Activated naive CD4-positive, alpha-beta T cell treated with Interleukin-2 at 50 U/mL for 16 hours (primary cell): ENCODE measurements around the gene DLEU7.

Experiments
- DNase-seq: peaks from one replicate; pipeline ENCODE4 v3.0.0-alpha.2; 2020

The DLEU7 gene

DNA sequence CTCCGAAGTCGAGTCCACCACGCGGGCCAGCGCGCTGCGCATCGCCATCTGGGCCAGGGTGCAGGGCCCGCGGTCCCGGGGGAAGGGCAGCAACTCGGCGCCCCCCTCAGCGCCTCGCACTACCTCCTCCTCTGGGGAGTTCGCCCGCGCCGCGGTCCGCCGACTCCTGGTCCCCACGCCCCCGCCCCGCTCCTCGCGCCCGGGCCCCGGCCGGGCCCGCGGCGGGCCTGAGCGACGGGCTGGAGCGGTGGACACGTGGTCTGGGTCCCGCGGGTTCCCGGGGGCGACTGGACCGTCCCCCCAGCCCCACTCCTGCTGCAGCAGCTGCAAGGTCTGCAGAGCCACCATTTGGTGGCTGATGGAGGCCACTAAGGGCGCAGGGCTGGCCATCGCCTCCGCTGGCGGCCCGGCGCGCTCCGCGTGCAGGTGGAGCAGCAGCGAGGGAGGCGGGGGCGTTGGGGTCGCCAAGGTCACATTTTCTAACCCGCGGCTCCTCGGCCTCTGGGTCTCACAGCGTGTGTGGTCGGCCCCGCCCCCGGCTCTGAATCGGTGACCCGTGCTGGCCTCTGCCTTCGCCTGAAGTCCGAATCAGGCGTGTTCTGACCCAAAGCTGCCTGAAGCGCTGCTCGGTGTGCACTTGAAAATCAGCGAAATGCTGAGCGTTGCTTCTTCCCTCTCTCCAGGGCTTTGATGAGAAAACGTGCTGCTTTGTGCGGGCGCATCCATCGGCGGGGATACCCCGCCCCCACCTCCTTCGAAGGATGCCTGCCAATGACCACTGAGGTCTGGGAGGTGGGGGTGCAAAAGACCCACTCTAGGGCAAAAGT, at the start of gene DLEU7:
Gene DLEU7 (minus strand): TSS at position 436 of the 827 bp plus-strand sequence. CDS start 46 bp downstream, at position 390.
- no peak for DNase-seq

DNA sequence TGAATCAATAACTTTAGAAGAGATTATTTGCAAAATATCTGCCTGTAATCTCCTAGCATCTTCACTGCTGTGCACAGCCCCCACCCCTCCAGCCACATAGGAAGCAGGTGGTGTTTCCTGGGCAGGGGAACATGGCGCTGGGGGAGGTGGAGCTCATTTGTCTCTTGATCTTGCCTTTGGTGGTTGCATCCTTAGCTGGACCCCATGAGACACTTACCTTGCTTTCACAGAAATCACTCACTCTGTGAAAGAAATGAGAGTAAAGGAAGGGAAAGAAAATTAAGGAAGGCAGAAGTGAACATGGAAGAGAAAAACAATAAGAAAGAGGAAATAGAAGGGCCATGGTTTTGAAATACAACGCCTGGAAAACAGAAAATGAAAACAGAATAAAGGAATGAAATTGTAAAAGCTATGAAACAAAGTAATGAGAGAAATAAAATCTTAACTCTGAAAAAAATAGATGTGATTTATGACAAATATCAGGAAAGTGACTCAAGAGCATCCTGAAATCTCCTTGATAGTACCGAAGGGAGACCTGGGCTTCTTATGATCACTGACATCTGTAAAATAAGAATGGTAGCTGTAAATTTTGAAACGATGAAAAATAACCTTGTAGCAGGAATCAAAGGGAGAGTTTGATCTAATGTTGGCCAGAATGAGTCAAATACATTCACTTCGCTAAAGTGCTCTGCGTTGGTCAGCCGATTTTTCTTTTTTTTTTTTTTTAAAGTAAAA, 48.9 kb upstream of the DLEU7 start:
- DNase-seq: peak; percentile 31

DNA sequence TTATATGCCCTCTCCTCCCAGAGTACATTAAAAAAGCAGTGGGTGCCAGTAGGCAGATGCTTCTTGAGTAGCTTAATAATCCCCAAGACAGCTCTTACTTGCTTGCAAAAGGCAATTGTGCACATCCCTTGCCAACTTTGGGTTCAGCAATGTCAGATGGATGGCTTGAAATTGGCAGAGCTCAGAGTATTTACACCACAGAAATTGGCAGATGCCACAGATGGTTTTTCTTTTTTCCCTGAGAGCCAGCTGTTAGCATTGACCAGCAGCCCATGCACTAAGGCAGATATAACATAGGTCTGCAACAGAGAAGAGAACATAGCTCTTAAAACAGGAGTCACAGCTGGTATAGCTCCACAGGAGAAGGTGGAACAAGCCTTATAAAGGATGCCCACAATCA, 47.7 kb upstream of the DLEU7 start:
- DNase-seq: no peak

DNA sequence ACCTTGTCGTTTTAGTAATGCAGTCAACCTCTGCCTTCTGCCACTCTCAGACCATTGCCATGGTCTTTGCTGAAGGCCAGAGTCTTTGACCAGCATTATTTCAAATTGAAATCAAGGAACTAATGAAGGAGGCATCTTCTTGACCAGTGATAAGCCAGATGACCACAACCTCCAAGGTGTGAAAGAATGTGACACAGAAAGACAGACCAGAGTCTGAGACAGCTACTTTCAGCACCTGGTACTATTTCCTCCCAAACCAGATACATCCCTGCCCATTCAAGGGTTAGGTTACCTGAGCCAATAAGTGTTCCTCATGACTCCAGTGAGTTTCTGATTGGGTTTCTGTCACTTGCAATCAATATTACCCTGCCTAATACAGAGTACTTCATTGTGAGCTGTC, 45.8 kb upstream of the DLEU7 start:
- no peak for DNase-seq

DNA sequence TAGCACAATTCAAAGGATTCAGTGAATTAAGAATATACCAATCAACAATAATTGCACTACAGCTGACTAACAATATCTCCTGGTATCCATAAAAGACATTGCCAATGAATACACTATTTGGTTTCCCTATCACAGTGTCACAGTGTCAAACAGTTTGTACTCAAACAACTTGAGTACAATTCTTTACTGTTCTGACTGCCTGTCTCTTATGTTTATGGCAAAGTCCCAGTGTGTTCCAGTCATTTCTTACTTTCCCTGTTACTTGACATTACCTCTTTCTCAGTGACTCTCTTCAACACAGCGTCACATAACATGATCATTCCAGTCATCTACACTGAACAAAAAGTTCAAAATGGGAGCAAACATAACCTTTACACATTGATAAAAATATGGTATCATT, 44.9 kb upstream of the DLEU7 start:
- no peak for DNase-seq

DNA sequence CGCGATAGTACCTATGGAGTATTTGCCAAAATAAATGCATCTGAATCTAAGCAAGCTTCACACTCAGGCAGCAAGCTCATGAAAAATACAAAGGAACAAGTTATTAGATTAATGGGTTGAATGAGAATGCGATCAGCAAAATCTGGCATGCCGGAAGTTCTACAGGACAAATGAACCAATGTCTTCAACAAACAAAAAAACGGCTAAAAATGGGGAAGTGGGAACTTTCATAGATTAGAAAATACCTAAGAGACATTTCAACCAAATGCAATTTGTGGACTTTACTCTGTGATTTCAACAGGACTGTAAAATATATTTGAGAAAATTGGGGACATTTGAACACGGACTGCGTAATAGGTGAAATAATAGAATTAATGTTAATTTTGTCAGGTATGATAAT, 43.7 kb upstream of the DLEU7 start:
- no peak for DNase-seq

DNA sequence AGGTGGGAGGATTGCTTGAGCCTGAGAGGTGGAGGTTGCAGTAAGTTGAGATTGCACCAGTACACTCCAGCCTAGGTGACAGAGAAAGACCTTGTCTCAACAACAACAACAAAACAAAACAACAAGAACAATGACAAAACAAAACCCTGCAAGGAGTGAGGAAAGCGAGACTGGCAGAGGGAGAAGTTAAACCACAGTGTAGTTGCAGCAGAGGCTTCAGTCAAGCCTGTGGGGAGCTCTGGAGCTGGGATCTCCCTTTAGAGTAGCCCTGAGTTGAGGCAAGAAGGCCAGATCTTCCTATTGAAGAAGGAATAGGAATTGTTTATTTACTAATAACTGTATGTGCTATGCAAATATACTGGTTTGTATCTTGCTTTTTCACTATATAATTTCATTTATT, 40.8 kb upstream of the DLEU7 start:
- no peak for DNase-seq

DNA sequence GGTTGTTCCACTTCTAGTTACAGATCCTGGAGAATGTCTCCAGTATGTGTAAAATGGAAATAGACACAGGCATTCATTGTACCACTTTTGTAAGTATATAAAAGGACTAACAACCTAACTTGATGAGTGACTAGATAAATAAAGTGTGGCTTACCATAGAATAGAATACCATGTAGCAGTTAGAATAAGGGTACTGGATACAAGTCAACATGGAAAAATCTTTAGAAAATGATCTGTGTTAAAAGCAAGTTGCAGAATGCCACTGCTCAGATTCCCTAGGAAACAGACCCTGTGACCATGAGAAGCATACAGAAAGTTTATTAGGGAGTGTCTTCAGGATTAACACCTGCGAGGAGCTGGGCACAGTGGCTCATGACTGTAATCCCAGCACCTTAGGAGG, 40.2 kb upstream of the DLEU7 start:
- no peak for DNase-seq

DNA sequence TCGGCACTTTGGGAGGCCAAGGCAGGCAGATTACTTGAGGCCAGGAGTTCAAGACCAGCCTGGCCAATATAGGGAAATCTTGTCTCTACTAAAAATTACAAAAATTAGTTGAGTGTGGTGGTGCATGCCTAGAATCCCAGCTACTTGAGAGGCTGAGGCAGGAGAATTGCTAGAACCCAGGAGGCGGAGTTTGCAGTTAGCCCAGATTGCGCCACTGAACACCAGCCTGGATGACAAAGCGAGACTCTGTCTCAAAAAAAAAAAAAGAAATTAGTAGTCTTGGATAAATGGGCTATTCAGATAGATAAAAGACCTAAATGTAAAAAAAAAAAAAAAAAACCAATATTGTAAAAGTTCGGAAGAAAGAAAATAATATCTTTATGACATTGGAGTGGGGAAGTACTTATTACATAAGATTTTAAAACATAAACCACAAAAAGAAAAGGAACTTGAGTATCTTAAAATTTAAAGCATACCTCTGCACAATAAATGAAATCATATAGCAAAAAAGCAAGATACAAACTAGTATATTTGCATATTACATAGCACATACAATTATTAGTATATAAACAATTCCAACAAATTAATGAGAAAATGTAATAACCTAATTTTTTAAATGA, 39.4 kb upstream of the DLEU7 start:
- DNase-seq: no peak

DNA sequence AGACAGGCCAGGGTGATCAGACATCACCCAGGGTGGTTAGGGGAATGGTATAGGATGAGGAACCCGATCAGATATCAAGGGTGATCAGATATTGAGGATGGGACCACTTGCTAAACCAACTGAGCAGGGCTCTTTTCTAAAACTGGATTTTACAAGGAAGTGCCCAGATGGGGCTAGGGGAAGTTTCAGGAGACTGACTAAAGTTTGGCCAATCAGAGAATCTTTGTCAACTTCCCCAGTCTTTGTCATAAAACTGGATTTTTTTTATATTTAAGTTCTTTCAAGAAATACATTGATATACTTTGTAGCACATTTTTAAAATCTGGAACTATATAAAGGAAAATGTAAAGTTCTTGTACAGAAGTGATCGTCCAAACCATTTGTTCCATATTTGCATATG, 30.5 kb upstream of the DLEU7 start:
- DNase-seq: no peak

DNA sequence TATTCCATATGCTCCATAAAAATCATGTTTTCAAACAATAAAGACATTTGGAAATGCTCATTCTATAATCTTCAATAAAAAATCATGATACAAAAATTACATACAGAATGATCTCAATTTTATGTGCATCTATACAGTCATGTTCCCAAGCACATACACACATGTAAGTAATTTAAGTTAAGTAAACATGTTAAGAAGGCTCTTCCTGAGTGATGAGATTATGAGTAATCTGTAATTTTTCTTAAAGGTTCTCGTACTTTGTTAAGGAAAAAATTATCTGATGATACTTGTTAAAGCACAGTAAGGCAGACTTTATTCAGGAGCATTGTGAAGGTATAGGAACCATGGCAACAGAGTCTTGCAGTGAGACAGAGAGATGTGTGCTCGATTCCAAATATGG, 30.0 kb upstream of the DLEU7 start:
- no peak for DNase-seq

DNA sequence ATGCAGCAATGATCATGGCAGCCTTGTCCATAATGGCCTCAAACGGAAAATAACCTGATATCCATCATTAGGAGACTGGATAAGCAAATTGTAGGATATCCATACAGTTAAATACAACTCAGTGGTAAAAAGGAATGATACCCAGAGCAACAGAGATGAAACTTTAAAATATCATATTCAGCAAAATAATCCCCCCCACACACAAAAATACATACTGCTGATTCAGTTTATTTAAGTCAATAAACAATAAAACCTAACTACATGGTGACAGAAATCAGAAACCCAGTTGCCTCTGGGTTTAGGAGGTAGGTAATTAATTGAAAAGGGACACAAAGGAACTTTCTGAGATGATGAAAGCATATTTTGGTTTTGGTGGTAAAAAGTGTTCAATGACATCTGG, 27.9 kb upstream of the DLEU7 start:
- DNase-seq: no peak

DNA sequence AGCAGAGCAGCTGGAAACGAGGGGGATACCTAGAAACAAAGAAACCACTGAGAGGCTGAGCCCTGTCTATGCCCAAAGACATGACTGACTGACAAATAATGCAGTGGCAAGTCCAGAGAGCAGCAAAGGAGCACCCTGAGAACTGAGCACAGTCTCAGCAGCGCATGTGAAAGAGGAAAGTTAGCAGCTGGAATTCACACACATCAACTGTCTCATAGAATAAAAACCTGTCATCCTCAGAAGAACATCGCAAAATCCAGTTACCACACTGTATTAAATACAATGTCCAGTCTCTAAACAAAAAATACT, 24.1 kb upstream of the DLEU7 start:
- no peak for DNase-seq

DNA sequence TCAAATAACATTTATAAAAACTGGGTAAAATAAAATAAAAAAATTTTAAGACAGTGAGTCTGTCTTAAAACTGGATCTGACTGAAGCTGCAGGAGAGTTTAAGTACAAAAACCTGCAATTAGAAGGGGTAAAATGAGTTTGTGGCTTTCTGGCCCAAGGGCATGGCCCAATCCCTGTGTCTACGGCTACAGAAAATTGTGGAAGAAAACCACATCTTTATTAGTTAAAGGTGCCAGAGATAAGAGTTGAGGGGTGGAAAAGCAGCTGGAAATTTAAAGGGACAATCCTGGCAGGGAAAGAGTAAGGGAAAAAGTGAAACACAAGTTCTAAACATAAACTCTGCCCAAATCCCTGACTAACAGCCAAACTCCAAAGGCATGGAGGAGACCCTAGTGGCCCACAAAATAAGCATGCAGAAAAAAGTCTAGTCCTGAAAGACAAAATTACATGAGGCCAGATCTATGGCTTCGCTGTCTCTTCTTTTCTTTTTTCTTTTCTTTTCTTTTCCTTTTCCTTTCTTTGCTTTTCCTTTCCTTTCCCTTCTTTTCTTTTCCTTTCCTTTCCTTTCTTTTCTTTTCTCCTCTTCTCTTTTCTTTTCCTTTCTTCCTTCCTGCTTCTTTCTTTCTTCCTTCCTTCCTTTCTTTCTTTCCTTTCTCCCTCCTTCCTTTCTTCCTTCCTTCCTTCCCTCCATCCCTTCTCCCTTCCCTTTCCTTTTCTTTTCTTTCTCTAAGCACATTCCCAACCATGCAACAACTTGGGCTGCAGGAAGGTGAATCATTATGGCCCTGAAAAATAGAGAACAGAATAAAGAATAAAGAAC, 23.5 kb upstream of the DLEU7 start:
- DNase-seq: no peak

DNA sequence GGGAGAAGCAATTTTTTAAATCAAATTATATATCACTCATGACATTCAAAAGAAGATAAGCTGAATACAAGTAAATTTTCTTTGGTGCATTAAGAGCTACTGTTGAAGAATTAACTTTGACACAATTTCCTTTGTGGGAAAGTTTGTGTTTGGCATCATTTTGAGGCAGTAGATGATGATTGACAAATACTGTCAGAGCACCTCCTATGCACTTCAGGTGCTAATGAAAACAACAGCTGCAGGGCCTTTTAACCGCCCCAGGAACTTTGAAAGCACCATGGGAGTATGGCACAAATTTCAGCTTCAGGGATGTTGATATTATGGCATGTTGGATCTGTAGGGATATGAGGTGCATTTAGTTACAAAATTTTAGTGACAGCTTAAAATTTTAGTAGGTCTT, 21.0 kb upstream of the DLEU7 start:
- DNase-seq: no peak

DNA sequence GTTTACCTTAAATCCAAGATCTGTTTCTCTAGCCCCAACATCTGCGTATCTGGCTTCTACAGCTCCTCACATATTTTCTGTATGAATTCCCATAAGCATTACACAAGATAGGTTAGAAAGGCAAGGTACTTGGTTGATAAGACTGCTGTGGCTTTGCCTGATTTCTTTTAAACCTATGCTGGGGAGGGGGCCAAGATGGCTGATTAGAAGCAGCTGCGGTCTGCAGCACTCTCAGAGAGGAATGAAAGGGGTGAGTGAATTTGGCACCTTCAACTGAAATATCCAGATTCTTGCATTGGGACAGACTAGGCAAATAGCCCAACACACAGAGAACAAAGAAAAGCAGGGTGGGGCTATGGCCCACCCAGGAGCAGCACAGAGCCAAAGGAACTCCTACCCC, 12.2 kb upstream of the DLEU7 start:
- no peak for DNase-seq

DNA sequence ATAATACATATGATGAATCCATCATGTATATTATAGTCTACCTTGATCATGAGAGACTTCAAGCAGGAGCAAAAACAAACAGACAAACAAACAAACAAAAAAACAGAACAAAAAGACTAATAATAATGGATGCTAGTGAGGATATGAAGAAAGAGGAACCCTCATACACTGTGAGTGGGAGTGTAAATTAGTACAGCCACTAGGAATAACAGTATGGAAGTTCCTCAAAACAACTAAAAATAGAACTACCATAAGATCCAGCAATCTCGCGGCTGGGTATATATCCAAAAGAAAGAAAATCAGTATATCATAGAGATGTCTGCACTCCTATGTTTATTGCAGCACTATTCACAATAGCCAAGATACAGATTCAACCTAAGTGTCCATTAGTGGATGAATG, 7.0 kb upstream of the DLEU7 start:
- DNase-seq: no peak

DNA sequence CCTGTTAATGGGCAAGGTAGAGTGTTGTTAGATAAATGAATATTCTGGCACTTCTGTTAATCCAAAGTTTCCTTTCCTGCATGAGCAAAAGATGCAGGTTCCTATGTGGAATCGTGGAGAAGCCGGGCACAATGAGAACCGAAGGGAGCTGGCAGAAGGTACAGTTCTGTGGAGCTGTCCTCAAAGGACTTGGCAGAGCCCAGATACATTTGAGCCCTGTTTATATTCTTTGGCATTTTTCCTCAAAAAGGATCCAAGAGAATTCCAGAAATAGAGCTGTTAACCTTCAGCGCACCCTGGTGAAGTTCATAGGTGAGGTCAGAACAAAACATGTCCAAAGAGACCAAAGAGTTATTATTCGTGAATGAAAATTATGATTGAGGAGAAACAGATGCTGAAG, 4.0 kb upstream of the DLEU7 start:
- no peak for DNase-seq

DNA sequence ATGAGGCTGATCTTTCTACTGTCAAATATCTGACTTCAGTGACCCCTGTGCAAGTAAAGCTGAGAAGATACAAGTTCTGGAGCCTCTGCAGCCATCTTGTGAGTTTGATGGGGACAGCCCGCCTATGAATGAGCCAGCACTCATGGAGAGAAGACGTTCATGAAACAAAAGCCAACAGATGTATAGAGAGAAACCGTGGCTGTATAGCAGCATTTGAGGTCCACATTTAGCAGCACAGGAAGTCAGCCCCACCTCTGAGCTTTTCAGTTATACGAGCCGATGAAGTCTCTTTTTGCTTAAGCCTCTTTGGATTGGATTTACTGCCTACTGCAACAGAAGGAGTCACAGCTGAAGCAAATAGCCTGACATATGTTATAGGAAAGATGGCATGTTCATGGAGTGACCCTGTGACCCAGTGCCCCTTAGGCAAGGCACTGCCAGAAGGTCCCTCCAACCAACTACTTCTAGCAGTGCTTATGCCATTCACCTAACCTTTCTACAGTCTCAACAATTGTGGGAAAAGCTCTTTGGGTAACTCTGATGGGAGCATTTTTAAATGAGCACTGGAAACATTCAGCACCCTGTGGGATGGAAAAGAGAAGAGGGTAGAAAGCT, 3.5 kb upstream of the DLEU7 start:
- no peak for DNase-seq

DNA sequence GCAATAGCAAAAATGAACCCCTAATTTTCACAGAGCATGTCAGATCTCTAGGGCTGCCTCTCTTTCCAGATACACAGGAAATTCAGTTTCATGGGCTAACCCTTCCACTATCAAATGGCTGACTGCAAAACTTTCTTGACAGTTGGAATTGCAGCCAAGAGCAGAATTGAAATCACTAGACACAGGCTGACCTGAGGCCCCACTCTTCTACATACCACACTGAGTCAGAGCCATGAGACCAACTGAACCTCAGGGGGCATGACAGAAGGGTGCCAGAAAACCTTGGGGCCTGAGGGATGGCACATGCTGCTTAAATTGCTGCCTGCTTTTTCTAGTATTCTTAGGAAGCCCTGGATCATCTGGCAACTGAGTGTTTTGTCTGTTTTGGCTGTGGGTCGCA, 1.7 kb upstream of the DLEU7 start:
- no peak for DNase-seq

DNA sequence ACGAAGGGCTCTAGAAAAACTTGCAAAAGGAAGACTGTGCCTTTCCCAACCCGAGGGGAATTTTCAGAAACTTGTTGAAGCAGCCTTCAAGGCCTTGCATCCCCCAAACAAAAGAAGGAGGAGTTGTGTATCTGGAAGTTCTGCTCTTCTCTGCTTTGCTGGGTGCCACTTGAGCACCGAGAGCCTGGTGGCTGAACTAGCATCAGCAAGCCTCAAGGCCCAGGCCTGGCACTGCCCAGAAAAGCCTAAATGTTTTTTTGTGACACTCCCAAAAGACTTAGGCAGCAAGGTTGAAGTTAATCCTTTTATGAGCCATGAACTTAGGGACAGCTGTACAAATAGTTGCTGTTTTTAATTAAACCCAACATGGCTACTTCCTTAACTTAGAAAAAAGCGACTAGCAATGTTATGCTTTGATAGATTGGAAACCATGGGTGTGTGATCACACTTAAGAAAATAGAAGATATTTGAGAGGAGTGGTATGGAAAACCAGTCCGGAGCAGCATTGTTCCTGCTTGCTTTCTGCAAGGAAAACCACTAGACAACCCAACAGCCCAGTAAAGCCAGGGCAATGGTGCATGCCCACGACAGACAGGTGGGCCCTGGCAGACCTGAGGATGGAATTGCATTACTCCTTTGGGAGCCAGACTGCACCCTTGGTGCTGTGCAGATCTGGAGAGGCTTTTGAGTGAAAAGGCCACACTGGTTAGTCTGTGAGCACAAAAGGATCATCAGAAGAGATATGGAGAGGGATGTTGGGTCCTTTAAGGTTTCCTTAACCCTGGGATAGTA, 788 bp upstream of the DLEU7 start:
- no peak for DNase-seq

DNA sequence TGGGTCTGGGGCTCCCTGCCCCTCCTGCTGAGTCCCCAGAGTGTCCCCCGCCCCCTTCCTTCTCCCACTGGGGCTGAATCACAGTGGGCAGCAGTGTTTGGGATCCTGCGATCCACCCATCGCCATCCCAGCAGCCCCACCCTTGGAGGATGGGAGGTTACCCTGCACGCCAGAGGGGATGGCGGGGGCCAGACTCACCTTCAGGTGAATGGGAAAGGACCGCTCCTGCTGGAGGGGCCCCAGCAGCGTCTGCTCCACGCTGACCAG, 569 bp downstream of the DLEU7 start:
- no peak for DNase-seq
